ENCODE data around the gene FRAT1.
A peak's percentile ranks its signal among the peaks of the same experiment; 100 is the strongest.

The FRAT1 gene

DNA sequence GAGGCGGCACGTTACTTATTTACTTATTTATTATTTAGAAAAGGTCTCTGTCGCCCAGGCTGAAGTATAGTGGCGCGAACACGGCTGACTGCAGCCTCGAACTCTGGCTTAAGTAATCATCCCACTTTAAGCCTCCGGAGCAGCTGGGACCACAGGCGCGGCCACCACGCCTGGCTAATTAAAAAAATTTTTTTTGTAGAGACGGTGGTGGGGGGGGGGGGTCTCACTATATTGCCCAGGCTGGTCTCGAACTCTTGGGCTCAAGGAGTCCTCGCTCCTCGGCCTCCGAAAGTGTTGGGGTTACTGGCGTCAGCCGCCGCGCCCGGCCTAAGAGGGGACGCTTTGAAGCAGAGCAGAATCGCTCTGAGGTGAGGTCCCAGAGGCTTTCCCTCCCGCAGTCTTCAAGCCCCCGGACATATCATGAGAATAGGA, 16.1 kb downstream of the FRAT1 start:
- Histone ChIP-seq H3K36me3 (peaks cover 32% of the 10 kb centered on the region), H3K27me3 (no peaks in the 10 kb centered on the region), H3K27ac (peak overlapping the region; percentile 99), H3K4me1 (ENCODE audit: control insufficient read depth in 1 of 2, insufficient read depth in 1 of 2, low read depth in 1 of 2, low read length in 1 of 2) (peaks cover 45 to 47% of the 10 kb centered on the region in 2 experiments), H3K9me3 (no peaks in the 10 kb centered on the region), H3K4me3 (ENCODE audit: low read depth in 1 of 2, low read length in 1 of 2) (peak overlapping the region; percentile 88 to 89)
- no peak for TF ChIP-seq CTCF (IDR thresholded peaks at IDR 0.05)

- Histone ChIP-seq H3K27me3 (no peaks in the 10 kb centered on the region), H3K4me1 (ENCODE audit: control insufficient read depth in 1 of 2, insufficient read depth in 1 of 2, low read depth in 1 of 2, low read length in 1 of 2) (peaks cover 37 to 39% of the 10 kb centered on the region in 2 experiments), H3K36me3 (peaks cover 24% of the 10 kb centered on the region), H3K27ac (peak overlapping the region; percentile 99), H3K4me3 (ENCODE audit: low read depth in 1 of 2, low read length in 1 of 2) (peak overlapping the region; percentile 88 to 89), H3K9me3 (no peaks in the 10 kb centered on the region)
- no peak for TF ChIP-seq CTCF (IDR thresholded peaks at IDR 0.05)
These were observed 16.9 kb downstream of the FRAT1 start for GRCh38 chr10:97336006-97336405.

GRCh38 chr10:97336446-97336845, 17.4 kb downstream of the FRAT1 start:
- Histone ChIP-seq H3K4me3 (ENCODE audit: low read depth in 1 of 2, low read length in 1 of 2) (peak overlapping the region; percentile 88 to 89), H3K36me3 (peaks cover 19% of the 10 kb centered on the region), H3K9me3 (no peaks in the 10 kb centered on the region), H3K27ac (peak overlapping the region; percentile 99), H3K27me3 (no peaks in the 10 kb centered on the region), H3K4me1 (ENCODE audit: control insufficient read depth in 1 of 2, insufficient read depth in 1 of 2, low read depth in 1 of 2, low read length in 1 of 2) (peaks cover 32 to 35% of the 10 kb centered on the region in 2 experiments)
- no peak for TF ChIP-seq CTCF (IDR thresholded peaks at IDR 0.05)

DNA sequence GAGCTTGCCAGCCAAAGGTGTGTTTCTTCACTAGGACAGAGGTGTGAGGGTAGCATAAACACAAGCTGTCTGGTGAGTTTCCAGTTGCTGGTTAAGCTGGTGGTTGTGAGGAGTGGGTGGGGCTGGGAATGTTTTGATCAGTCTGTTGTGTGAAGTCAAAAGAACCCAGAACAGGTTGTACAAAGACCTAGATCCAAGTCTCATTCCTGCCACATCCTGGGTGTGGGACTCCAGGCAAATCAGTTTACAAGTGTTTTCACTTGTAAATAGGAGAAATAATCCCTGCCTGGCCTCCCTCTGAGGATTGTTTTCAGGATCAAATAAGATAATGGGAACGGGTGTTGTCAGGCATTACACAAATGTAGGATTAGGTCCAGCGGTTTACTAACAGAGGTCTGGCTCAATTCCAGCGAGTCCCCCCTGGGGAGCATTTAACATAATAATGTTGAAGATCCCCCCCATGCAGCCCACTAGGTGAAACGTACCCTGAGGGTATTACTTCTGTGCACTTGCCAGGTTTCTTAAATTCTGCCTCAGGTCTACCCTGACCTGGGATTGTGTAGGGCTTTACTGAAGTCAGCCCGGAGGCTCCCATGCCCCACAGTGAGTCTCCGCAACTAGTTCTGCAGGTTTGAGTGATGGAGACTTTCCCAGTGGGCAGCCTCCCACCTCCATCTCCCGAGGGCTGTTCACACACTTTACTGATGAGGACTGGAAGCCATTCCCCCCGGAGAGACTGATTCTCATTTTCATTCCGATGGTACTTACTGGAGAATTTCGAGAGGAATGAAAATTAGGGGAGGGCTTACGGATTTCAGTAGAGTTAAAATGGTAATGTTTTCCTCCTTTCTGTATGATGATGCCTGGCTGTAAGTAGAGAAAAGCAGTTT, 18.1 kb downstream of the FRAT1 start:
- H3K36me3 ChIP-seq, result peaks cover 12% of the 10 kb centered on the region
- peak overlapping the region; percentile 2 to 88 for H3K4me3 ChIP-seq (ENCODE audit: low read depth in 1 of 2, low read length in 1 of 2)
- H3K4me1 ChIP-seq (ENCODE audit: control insufficient read depth in 1 of 2, insufficient read depth in 1 of 2, low read depth in 1 of 2, low read length in 1 of 2), result peaks cover 28 to 32% of the 10 kb centered on the region in 2 experiments
- H3K9me3 ChIP-seq, result no peaks in the 10 kb centered on the region
- no peaks in the 10 kb centered on the region for H3K27me3 ChIP-seq
- no peak for TF ChIP-seq CTCF (IDR thresholded peaks at IDR 0.05)
- H3K27ac ChIP-seq, result peak overlapping the region; percentile 99

DNA sequence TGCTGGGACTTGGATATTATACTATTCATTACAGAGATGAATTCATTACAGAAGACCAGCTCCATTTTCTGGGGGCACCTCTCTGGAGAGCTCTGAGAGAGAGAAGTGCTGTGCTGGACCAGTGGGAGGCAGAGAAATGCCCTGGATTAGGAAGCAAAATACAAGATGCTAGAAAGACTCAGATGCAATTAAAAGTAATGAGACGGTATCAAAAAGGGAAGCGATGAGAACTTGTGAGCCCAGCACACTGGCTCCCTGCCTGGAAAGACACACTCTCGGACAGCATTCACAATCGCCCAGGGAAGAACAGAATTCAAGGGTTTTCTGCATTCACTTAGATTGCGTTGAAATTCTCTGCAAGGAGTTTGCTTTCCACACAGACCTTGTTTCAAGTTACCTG, 19.0 kb downstream of the FRAT1 start:
- Histone ChIP-seq H3K27ac (peak overlapping the region; percentile 99), H3K4me3 (ENCODE audit: low read depth in 1 of 2, low read length in 1 of 2) (no peak overlapping the region), H3K9me3 (no peaks in the 10 kb centered on the region), H3K27me3 (no peaks in the 10 kb centered on the region), H3K4me1 (ENCODE audit: control insufficient read depth in 1 of 2, insufficient read depth in 1 of 2, low read depth in 1 of 2, low read length in 1 of 2) (peaks cover 32 to 39% of the 10 kb centered on the region in 2 experiments), H3K36me3 (peaks cover 5% of the 10 kb centered on the region)
- TF ChIP-seq CTCF (IDR thresholded peaks at IDR 0.05), result no peak
